Loucy (cell line): ENCODE data around the gene ARRDC2.

Experiments
- CTCF ChIP-seq: fragments of 200-600 bp; sonication (generic); conservative IDR thresholded peaks from 2 replicates; pipeline ENCODE4 v1.5.1; 2014; ENCODE audit warnings: mild to moderate bottlenecking, antibody characterized with exemption, low read length
- EZH2phosphoT487 ChIP-seq: fragments of 200-600 bp; IDR thresholded peaks from 2 replicates; pipeline ENCODE4 v1.6.1; 2018; ENCODE audit warnings: antibody characterized with exemption, mild to moderate bottlenecking, moderate library complexity, borderline replicate concordance

- no peak for TF ChIP-seq CTCF
- TF ChIP-seq EZH2phosphoT487 = no peak
Observed at GRCh38 chr19:18057557-18057956, 49.6 kb downstream of the ARRDC2 start.
